Stimulated activated naive CD4-positive, alpha-beta T cell (primary cell): ENCODE data around the gene ZPBP2.
"Not testable (repeated sequence)": the region's sequence is repeated elsewhere in the genome, so short reads cannot be mapped to it uniquely, and the experiment has no call there.

Experiments used
- DNase-seq, 6 experiments: peaks; one replicate each; lab custom pipeline; 2025; lab: John Stamatoyannopoulos, UW

Gene ZPBP2, protein sequence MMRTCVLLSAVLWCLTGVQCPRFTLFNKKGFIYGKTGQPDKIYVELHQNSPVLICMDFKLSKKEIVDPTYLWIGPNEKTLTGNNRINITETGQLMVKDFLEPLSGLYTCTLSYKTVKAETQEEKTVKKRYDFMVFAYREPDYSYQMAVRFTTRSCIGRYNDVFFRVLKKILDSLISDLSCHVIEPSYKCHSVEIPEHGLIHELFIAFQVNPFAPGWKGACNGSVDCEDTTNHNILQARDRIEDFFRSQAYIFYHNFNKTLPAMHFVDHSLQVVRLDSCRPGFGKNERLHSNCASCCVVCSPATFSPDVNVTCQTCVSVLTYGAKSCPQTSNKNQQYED

DNA sequence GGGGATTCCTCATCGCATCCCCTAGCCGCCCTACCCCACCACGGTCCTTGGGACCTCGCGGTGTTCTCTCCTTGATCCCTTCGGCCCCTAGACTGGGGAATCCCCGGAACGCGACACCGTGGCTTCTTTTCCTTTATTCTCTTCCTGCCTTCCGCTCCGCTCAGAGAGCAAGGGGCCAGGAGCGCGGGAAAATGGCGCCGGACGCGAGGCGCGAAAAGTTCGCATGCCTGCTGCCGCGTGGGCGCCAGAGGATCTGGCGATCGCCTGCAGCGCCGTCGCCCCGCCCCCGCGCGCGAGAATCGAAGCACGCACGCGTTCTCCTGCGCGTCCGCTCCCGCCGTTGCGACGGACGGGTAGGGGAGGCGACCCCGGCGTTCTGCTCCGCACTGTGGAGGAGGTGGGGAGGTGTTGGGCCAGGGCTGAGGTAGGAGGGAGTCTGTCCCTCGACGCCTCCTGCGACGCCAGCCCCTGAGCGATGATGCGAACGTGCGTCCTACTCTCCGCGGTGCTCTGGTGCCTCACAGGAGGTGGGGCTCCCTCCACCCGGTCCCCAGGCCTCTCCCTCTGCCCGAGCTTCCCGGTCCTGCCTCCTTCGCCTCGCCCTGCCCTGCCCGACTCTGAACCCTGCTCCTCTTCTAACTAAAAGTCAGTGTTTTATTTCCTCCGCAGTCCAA is at the start of gene ZPBP2:
Gene ZPBP2 (plus strand): TSS at position 323 of the 674 bp plus-strand sequence. CDS start 153 bp downstream, at position 476.
- DNase-seq, result peak in 4 of 6 experiments; percentile 18 to 66 (median 32)

DNA sequence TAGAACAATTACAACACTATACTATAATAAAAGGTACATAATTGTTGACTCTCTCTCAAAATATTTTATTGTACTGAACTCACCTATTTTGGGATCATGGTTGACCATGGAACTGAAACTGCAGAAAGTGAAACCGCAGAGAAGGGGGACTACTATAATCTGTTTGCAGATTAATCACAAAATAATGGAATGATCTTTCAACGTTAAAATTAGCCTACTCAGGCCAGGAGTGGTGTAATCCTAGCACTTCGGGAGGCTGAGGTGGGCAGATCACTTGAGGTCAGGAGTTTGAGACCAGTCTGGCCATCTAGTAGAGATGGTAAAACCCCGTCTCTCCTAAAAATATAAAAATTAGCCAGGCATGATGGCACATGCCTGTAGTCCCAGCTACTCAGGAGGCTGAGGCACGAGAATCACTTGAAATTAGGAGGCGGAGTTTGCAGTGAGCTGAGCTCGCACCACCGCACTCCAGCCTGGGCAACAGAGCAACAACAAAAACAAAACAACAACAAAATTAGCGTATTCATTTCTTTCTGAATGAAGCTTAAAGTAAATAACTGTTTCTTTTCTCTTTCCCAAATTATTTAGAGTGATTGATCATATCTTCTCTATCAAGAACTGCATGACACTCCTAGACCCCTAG is 49.5 kb upstream of the ZPBP2 start:
- no peak for DNase-seq

DNA sequence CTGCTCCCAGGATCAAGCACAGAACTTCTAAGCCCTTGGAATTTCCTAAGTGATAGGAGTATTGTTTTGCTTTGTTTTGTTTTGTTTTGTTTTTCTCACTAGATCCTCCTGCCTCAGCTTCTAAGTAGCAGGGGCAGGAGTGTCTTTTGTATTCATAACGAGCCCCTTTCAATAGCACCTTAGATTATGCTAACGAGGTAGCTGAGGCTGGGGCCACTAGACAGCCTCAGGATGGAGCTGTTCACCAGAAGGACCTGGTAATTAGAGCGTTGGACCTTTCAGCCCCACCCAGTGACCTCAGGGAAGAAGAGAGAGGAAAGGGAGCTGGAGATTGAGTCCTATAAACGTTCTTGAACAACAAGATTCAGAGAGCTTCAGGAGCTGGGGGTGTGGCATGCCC is 47.5 kb upstream of the ZPBP2 start:
- DNase-seq, result no peak

DNA sequence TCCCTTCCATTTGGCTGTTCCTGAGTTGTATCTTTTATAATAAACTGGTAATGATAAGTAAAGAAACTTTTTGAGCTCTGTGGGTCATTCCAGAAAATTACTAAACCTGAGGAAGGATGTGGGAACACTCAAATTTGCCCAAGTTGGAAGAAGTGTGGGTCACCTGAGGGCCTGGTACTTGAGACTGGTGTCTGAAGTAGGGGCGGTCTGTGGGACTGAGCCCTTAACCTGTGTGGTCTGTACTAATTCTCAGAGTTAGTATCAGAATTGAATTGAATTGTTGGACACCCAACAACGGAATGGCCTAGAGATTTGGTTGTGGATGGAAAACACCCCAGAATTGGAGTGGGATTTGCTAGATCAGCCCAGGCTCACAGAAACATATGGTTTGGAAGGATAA is 47.0 kb upstream of the ZPBP2 start:
- no peak for DNase-seq

DNA sequence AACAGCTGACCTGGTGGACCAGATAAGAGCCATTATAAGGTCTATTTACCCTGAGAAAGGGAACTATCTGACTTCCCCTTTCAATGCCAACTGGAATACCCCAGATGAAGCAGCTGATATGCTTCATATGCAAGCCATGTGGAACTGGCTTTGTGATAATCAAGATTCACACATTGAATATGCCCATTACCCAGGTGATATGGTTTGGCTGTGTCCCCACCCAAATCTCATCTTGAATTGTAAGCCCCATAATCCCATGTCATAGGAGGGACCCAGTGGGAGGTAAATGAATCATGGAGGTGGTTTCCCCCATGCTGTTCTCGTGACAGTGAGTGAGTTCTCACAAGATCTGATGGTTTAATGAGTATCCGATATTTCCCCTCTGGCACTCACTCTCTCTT is 46.0 kb upstream of the ZPBP2 start:
- no peak for DNase-seq

DNA sequence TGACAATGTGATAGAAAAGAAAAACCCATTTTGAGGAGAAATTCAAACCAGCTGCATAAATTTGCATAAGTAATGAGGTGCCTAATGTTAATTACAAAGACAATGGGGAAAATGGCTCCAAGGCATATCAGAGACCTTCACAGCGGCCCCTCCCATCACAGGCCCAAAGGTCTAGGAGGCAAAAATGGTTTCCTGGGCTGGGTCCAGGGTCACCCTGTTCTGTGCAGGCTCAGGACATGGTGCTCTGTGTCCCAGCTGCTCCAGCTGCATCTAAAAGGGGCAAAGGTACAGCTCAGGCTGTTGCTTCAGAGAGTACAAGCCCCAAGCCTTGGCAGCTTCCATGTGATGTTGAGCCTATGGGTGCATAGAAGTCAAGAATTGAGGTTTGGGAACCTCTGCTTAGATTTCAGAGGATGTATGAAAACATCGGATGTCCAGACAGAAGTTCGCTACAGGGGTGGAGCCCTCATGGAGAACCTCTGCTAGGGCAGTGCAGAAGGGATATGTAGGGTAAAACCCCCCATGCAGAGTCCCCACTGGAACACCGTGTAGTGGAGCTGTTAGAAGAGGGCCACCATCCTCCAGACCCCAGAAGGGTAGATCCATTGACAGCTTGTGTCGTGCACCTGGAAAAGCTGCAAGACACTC is 44.5 kb upstream of the ZPBP2 start:
- DNase-seq, result no peak

DNA sequence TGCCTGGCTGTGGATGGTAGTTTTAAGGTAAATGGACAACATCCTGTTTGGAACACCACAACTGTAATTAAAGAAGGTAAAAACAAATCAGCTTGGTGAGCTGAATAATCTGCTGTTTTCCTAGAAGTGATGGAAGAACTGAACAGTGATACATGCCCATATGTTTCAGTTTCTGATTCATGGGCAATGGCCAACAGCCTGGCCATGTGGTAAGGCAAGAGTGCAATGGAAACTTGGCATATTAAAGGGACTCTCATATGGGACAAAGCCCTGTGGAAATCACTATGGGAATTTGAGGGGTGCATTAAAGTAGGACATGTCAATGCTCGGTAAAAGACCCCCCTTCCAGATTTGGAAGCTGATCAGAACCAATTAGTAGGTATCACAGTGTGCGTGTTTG is 41.7 kb upstream of the ZPBP2 start:
- DNase-seq, result no peak

DNA sequence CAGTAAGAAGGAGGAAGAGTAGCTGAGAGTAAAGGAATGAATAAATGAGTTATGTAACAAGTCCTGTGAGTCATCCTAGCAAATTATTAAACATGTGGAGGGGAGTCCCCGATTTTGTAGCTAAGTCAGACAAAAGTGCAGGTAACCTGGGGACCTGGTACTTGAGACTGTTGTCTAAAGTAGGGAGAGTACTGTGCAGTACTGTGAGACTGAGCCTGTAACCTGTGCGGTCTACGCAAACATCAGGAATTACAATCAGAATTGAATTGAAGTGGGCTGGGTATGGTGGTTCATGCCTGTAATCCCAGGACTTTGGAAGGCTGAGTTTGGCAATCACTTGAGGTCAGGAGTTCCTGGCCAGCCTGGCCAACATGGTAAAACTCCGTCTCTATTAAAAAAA is 39.6 kb upstream of the ZPBP2 start:
- no peak for DNase-seq

DNA sequence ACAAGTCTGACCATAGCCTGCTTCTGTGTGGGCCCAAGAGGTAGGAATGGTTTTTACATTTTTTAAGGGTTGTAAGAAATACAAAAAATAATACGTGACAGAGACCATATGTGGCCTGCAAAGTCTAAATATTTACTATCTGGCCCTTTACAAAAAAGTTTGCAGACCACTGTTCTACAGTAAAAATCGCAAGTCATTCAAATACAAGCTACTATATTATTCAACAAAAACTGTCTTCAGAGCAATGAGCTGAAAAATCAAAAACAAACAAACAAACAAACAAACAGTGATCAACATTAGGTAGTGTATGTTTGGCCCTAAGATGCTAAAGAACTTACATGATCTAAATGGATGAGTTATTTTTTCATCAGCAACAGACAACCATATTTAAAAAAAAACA is 36.4 kb upstream of the ZPBP2 start:
- no peak for DNase-seq

DNA sequence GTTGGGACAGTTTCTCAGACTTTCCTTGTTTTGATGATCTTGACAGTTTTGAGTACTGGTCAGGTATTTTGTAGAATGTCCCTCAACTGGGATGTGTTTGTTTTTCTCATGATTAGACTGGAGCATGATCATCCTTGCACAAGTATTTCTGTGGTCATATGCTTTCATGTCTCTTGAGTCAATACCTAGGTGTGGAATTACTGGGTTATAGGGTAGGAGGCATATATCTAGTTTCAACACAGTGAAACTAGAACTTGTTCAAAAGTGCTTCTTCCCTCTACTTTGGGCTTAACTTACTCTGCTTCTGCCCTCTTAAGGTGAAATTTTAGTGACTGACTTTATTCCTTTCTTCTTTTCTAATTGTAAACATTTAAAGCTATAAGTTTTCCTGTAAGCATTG is 34.0 kb upstream of the ZPBP2 start:
- no peak for DNase-seq

DNA sequence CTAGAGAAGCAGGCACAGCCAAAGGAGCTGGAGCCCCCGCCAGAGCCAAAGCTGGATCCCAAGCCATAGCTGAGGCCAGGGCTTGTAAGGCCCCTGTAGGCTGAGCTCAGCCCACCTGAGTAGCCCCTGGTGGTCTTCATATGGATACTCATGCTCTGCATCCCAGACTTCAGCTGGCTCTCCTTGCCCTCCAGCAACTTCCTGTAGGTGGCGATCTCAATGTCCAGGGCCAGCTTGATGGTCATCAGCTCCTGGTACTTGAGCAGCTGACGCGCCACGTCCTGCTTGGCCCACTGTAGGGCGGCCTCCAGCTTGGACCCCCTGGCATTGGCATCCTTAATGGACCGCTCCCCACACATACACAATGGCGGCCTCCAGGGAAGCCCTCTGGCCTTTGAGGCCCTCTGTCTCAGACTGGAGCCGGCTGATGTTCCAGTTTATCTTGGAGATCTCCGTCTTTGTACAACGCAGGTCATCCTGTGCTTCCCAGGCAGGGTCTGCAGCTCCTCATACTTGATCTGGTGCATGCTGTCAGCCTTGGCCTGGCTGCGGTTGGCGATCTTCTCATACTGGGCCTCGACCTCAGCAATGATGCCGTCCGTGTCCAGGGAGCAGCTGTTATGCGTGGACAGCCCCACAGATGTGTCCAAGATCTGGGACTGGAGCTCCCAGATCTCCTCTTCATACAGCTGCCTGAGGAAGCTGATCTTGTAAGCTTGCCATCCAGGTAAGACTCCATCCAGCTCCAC is 32.8 kb upstream of the ZPBP2 start:
- DNase-seq, result no peak

DNA sequence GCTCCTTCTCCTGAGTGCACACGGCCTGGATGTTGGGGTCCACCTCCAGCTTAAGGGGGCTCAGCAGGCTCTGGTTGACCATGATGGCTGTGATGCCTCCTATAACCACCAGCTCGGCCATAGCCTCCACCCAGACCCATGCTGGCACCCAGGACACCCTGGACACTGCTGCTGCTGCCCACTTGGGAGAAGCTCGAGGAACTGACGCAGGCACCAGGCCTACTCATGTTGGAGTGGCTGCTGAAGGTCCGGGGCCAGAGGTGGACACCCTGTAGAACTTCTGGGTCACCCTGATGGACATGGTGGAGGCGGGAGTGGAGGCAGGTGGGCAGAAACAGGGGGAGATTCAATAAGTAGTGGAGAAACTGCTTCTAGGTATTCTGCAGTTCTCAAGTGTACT is 31.9 kb upstream of the ZPBP2 start:
- DNase-seq, result no peak

DNA sequence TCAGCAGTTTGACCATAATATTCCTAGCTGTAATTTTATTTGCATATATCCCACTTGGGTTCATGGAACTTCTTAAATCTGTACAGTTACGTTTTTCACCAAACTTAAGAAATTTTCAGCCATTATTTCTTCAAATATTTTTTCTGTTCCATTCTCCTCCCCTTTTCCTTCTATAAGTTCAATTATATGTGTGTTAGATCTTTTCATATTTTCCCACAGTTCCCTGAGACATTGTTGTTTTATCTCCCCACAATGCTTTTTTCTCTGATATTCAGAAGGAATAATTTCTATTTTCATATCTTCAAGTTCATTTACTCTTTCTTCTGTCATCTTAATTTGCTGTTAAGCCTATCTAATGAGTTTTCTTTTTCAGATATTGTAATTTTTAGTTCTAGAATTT is 29.9 kb upstream of the ZPBP2 start:
- DNase-seq, result no peak

DNA sequence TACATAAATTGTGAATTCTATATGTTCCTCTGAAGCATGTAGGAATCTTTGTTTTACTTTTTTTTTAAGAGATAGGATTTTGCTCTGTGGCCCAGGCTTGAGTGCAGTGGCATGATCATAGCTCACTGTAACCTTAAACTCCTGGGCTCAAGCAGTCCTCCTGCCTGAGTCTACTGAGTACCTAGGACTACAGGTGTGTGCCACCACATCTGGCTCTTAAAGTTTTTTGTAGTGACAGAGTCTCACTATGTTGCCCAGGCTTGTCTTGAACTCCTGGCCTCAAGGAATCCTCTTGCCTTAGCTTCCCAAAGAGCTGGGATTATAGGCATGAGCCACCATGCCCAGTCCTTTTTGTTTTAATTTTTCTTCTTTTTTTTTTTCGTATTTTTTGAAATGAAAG is 29.2 kb upstream of the ZPBP2 start:
- DNase-seq, result no peak

DNA sequence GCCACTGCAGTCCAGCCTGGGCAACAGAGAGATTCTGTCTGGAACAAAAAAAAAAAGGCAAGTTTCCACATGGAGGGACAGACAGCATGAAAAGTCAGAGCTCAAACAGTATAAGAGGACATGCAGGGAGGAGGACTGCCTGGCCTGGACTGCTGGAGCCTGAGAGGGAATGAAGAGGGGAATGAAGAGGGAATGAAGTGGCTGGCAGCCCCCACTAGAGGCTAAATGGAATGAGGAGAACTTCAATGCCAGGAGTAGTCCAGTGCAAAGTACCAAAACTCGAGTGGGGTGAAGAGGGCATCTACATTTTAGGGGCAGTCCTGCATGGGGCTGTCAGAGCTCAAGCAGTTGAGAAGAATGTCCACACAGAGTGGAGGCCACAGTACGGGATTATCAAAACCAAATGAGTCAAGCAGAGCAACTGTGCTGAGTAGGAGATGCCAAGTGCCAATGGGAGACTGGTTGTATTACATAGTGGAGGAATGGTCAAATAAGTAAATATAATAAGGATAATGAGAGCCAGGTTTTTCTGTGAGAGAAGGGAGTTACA is 26.8 kb upstream of the ZPBP2 start:
- DNase-seq, result no peak

DNA sequence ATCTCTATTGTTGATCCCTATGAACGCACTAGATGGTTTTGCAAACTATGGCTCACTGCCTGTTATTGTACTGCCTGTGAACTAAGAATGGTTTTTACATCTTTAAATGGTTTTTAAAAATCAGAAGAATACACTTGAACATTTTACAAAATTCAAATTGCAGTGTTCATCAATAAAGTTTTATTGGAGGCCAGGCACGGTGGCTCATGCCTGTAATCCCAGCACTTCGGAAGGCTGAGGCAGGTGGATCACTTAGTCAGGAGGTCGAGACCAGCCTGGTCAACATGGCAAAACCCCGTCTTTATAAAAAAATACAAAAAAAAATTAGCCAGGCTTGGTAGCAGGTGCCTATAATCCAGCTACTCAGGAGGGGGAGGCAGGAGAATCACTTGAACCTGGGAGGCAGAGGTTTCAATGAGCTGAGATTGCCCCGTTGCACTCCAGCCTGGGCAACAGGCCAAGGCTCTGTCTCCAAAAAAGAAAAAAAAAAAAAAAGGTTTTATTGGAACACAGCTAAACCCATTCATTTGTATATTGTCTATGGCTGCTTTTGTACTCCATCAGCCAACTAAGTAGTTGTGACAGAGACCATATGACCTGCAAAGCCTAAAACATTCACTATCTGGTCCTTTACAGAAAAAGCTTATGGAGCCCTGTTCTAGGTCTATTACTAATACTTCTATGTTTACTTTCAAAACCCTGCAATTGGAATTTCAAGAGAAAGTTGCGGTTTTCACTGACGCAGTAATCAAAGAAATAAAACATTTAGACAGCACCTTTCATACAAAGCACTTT is 22.8 kb upstream of the ZPBP2 start:
- no peak for DNase-seq

DNA sequence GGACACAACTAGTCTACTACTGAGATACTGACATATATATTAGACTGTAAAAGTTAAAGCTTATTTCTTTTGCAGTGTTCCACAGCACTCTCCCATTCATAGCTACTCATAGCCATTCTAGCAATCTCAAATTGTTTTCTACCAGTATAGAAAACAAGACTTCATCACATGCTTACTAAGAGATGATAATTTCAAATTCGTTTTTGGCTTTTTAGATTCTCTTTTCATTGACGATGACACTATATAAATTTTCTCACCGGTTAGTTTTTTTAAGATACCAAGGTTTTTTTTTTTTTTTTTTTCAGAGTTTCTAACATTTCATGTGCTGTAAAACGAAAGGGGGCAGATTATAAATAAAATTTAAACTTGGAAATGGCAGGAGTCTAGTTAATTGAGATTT is 21.8 kb upstream of the ZPBP2 start:
- DNase-seq, result no peak

DNA sequence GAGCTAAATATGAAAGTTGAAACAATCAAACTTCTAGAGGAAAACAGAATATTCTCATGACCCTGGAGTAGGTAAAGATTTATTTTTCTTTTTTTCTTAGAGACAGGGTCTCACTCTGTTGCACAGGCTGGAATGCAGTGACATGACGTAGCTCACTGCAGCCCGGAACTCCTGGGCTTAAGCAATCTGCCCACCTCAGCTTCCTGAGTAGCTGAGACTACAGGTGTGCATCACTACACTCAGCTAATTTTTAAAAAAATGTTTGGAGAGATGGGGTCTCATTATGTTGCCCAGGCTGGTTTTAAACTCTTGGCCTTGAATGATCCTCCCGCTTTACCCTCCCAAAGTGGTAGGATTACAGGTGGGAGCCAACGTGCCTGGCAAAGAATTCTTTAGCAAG is 19.4 kb upstream of the ZPBP2 start:
- peak in 1 of 6 experiments; percentile 4 for DNase-seq

DNA sequence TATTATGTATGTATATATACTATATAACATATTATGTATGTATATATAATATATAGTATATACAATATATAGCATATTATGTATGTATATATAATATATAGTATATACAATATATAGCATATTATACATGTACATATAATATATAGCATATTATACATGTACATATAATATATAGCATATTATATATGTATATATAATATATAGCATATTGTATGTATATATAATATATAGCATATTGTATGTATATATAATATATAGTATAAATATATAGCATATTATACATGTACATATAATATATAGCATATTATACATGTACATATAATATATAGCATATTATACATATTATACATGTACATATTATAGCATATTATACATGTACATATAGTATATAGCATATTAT is 17.8 kb upstream of the ZPBP2 start:
- DNase-seq, result not testable (repeated sequence)

DNA sequence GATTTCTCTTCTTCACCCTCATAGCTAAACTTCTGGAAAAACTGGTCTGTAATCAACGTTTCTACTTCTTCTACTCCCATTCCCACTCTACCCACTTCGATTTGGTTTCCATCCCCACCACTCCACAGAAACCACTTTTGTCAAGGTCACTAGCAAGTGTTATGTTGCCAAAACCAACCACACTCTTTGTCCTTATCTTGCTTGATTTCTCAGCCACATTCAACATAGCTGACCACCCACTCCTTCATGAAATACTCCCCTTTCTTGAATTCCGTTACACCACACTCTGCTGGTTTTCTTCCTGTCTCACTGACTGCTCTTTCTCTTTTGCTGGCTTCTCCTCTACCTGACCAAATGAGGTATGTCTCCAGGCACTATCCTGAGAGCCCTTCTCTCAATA is 15.8 kb upstream of the ZPBP2 start:
- no peak for DNase-seq

DNA sequence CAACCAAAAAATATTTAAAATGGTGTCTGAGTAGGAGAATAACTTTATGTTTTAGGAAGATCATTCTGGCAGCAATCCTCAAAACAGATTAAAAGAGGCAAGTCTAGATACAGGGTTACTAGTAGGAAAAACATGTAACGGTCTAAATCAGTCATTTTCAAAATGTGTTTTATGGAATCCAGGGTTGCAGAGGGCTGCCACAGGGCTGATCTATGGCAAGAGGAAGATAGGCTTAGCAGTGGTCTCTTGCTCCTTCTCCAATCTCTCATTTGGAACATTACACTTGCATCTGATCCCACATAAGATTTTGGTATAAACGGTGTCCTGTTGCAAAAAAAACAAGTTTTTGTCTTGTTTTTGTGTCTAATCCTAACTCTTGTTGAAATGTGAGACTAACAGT is 13.1 kb upstream of the ZPBP2 start:
- no peak for DNase-seq
